ENCODE results near the gene ANTXR1. TPM values are rescaled to one million over a fixed set of nuclear protein-coding genes. Genes with fewer than 3 reads are reported as not detected.

The ANTXR1 gene
- total and polyA plus RNA-seq, 5 donors from 2014 or later = not detected

GRCh38 chr2:69204654-69205053 is 191.7 kb downstream of the ANTXR1 start:
- no peaks in the 10 kb centered on the region for H3K9me3 ChIP-seq (ENCODE audit: control insufficient read depth in 2 of 2, low read length in 2 of 2)
- H3K27me3 ChIP-seq (ENCODE audit: control insufficient read depth, insufficient read depth, low read length) = peaks cover 3% of the 10 kb centered on the region
- DNase-seq = no peak
- H3K4me1 ChIP-seq (ENCODE audit: control insufficient read depth, insufficient read depth, low read length, poor library complexity, severe bottlenecking) = no peaks in the 10 kb centered on the region
- H3K27me3 Mint-ChIP-seq = peaks cover 11% of the 10 kb centered on the region
- no peaks in the 10 kb centered on the region for H3K36me3 Mint-ChIP-seq
- H3K4me3 Mint-ChIP-seq = no peak overlapping the region
- peaks cover 0 to 3% (median 0%) of the 10 kb centered on the region in 7 donors for H3K9me3 Mint-ChIP-seq
- no peak for ATAC-seq (ENCODE audit: low read depth in 2 of 2)
- H3K27ac Mint-ChIP-seq = no peak overlapping the region
- H3K4me3 ChIP-seq (ENCODE audit: low read depth, low read length) = no peak overlapping the region
- H3K4me1 Mint-ChIP-seq = no peaks in the 10 kb centered on the region
- H3K36me3 ChIP-seq (ENCODE audit: control insufficient read depth, insufficient read depth, low read length) = no peaks in the 10 kb centered on the region
- H3K27ac ChIP-seq (ENCODE audit: insufficient read depth, low read length, poor library complexity, severe bottlenecking) = no peak overlapping the region

- ATAC-seq (ENCODE audit: low read depth in 2 of 2) = no peak
- no peak overlapping the region for H3K27ac Mint-ChIP-seq
These were observed 192.1 kb downstream of the ANTXR1 start for GRCh38 chr2:69205076-69205475.

GRCh38 chr2:69205491-69205890 is 192.5 kb downstream of the ANTXR1 start:
- Mint-ChIP-seq H3K9me3 (peaks cover 0 to 3% (median 0%) of the 10 kb centered on the region in 7 donors), H3K27me3 (peaks cover 11% of the 10 kb centered on the region), H3K36me3 (no peaks in the 10 kb centered on the region), H3K4me1 (no peaks in the 10 kb centered on the region), H3K4me3 (no peak overlapping the region), H3K27ac (no peak overlapping the region)
- Histone ChIP-seq H3K4me1 (ENCODE audit: control insufficient read depth, insufficient read depth, low read length, poor library complexity, severe bottlenecking) (no peaks in the 10 kb centered on the region), H3K4me3 (ENCODE audit: low read depth, low read length) (no peak overlapping the region), H3K36me3 (ENCODE audit: control insufficient read depth, insufficient read depth, low read length) (no peaks in the 10 kb centered on the region), H3K9me3 (ENCODE audit: control insufficient read depth in 2 of 2, low read length in 2 of 2) (no peaks in the 10 kb centered on the region), H3K27me3 (ENCODE audit: control insufficient read depth, insufficient read depth, low read length) (peaks cover 3% of the 10 kb centered on the region), H3K27ac (ENCODE audit: insufficient read depth, low read length, poor library complexity, severe bottlenecking) (no peak overlapping the region)
- DNase-seq = no peak
- no peak for ATAC-seq (ENCODE audit: low read depth in 2 of 2)

More at GRCh38 chr2:69205076-69205475, 192.1 kb downstream of the ANTXR1 start:
- Histone ChIP-seq H3K27ac (ENCODE audit: insufficient read depth, low read length, poor library complexity, severe bottlenecking) (no peak overlapping the region), H3K4me3 (ENCODE audit: low read depth, low read length) (no peak overlapping the region), H3K4me1 (ENCODE audit: control insufficient read depth, insufficient read depth, low read length, poor library complexity, severe bottlenecking) (no peaks in the 10 kb centered on the region), H3K9me3 (ENCODE audit: control insufficient read depth in 2 of 2, low read length in 2 of 2) (no peaks in the 10 kb centered on the region), H3K36me3 (ENCODE audit: control insufficient read depth, insufficient read depth, low read length) (no peaks in the 10 kb centered on the region), H3K27me3 (ENCODE audit: control insufficient read depth, insufficient read depth, low read length) (peaks cover 3% of the 10 kb centered on the region)
- DNase-seq = no peak
- H3K4me3 Mint-ChIP-seq = no peak overlapping the region
- peaks cover 11% of the 10 kb centered on the region for H3K27me3 Mint-ChIP-seq
- no peaks in the 10 kb centered on the region for H3K4me1 Mint-ChIP-seq
- H3K36me3 Mint-ChIP-seq = no peaks in the 10 kb centered on the region
- H3K9me3 Mint-ChIP-seq = peaks cover 0 to 3% (median 0%) of the 10 kb centered on the region in 7 donors

GRCh38 chr2:69208023-69208595 is 195.1 kb downstream of the ANTXR1 start:
- H3K27me3 ChIP-seq (ENCODE audit: control insufficient read depth, insufficient read depth, low read length) = peaks cover 5% of the 10 kb centered on the region
- H3K4me1 Mint-ChIP-seq = no peaks in the 10 kb centered on the region
- no peak for ATAC-seq (ENCODE audit: low read depth in 2 of 2)
- H3K4me1 ChIP-seq (ENCODE audit: control insufficient read depth, insufficient read depth, low read length, poor library complexity, severe bottlenecking) = no peaks in the 10 kb centered on the region
- no peaks in the 10 kb centered on the region for H3K36me3 Mint-ChIP-seq
- no peak overlapping the region for H3K27ac Mint-ChIP-seq
- H3K9me3 Mint-ChIP-seq = peaks cover 0 to 3% (median 0%) of the 10 kb centered on the region in 7 donors
- H3K4me3 Mint-ChIP-seq = no peak overlapping the region
- H3K27ac ChIP-seq (ENCODE audit: insufficient read depth, low read length, poor library complexity, severe bottlenecking) = no peak overlapping the region
- H3K27me3 Mint-ChIP-seq = peaks cover 11% of the 10 kb centered on the region
- H3K4me3 ChIP-seq (ENCODE audit: low read depth, low read length) = no peak overlapping the region
- DNase-seq = no peak
- no peaks in the 10 kb centered on the region for H3K9me3 ChIP-seq (ENCODE audit: control insufficient read depth in 2 of 2, low read length in 2 of 2)
- no peaks in the 10 kb centered on the region for H3K36me3 ChIP-seq (ENCODE audit: control insufficient read depth, insufficient read depth, low read length)

- Histone ChIP-seq H3K4me1 (ENCODE audit: control insufficient read depth, insufficient read depth, low read length, poor library complexity, severe bottlenecking) (no peaks in the 10 kb centered on the region), H3K27me3 (ENCODE audit: control insufficient read depth, insufficient read depth, low read length) (peaks cover 4% of the 10 kb centered on the region), H3K4me3 (ENCODE audit: low read depth, low read length) (no peak overlapping the region), H3K36me3 (ENCODE audit: control insufficient read depth, insufficient read depth, low read length) (no peaks in the 10 kb centered on the region), H3K9me3 (ENCODE audit: control insufficient read depth in 2 of 2, low read length in 2 of 2) (no peaks in the 10 kb centered on the region), H3K27ac (ENCODE audit: insufficient read depth, low read length, poor library complexity, severe bottlenecking) (no peak overlapping the region)
- peaks cover 0 to 3% (median 0%) of the 10 kb centered on the region in 7 donors for H3K9me3 Mint-ChIP-seq
- ATAC-seq (ENCODE audit: low read depth in 2 of 2) (no peak), DNase-seq (no peak)
- no peak overlapping the region for H3K4me3 Mint-ChIP-seq
- peaks cover 11% of the 10 kb centered on the region for H3K27me3 Mint-ChIP-seq
- no peak overlapping the region for H3K27ac Mint-ChIP-seq
- no peaks in the 10 kb centered on the region for H3K4me1 Mint-ChIP-seq
- no peaks in the 10 kb centered on the region for H3K36me3 Mint-ChIP-seq
These were observed 196.5 kb downstream of the ANTXR1 start for GRCh38 chr2:69209482-69209881.

GRCh38 chr2:69210385-69210784 is 197.4 kb downstream of the ANTXR1 start:
- H3K9me3 ChIP-seq (ENCODE audit: control insufficient read depth in 2 of 2, low read length in 2 of 2) = no peaks in the 10 kb centered on the region
- no peak for ATAC-seq (ENCODE audit: low read depth in 2 of 2)
- Mint-ChIP-seq H3K36me3 (no peaks in the 10 kb centered on the region), H3K27ac (no peak overlapping the region), H3K9me3 (peaks cover 0 to 3% (median 0%) of the 10 kb centered on the region in 7 donors), H3K27me3 (peaks cover 16% of the 10 kb centered on the region), H3K4me1 (no peaks in the 10 kb centered on the region), H3K4me3 (no peak overlapping the region)
- H3K4me1 ChIP-seq (ENCODE audit: control insufficient read depth, insufficient read depth, low read length, poor library complexity, severe bottlenecking) = no peaks in the 10 kb centered on the region
- no peak overlapping the region for H3K4me3 ChIP-seq (ENCODE audit: low read depth, low read length)
- H3K36me3 ChIP-seq (ENCODE audit: control insufficient read depth, insufficient read depth, low read length) = no peaks in the 10 kb centered on the region
- peaks cover 4% of the 10 kb centered on the region for H3K27me3 ChIP-seq (ENCODE audit: control insufficient read depth, insufficient read depth, low read length)
- H3K27ac ChIP-seq (ENCODE audit: insufficient read depth, low read length, poor library complexity, severe bottlenecking) = no peak overlapping the region
- no peak for DNase-seq

- H3K27ac Mint-ChIP-seq = no peak overlapping the region
- ATAC-seq (ENCODE audit: low read depth in 2 of 2) (no peak), DNase-seq (no peak)
- peaks cover 0 to 3% (median 0%) of the 10 kb centered on the region in 7 donors for H3K9me3 Mint-ChIP-seq
- H3K4me1 ChIP-seq (ENCODE audit: control insufficient read depth, insufficient read depth, low read length, poor library complexity, severe bottlenecking) = no peaks in the 10 kb centered on the region
- no peaks in the 10 kb centered on the region for H3K36me3 Mint-ChIP-seq
- no peaks in the 10 kb centered on the region for H3K4me1 Mint-ChIP-seq
- peaks cover 13% of the 10 kb centered on the region for H3K27me3 Mint-ChIP-seq
- peaks cover 4% of the 10 kb centered on the region for H3K27me3 ChIP-seq (ENCODE audit: control insufficient read depth, insufficient read depth, low read length)
- no peaks in the 10 kb centered on the region for H3K9me3 ChIP-seq (ENCODE audit: control insufficient read depth in 2 of 2, low read length in 2 of 2)
- no peak overlapping the region for H3K4me3 ChIP-seq (ENCODE audit: low read depth, low read length)
- H3K27ac ChIP-seq (ENCODE audit: insufficient read depth, low read length, poor library complexity, severe bottlenecking) = no peak overlapping the region
- no peak overlapping the region for H3K4me3 Mint-ChIP-seq
- H3K36me3 ChIP-seq (ENCODE audit: control insufficient read depth, insufficient read depth, low read length) = no peaks in the 10 kb centered on the region
These were observed 198.1 kb downstream of the ANTXR1 start for GRCh38 chr2:69211048-69211447.

- Histone ChIP-seq H3K4me1 (ENCODE audit: control insufficient read depth, insufficient read depth, low read length, poor library complexity, severe bottlenecking) (no peaks in the 10 kb centered on the region), H3K27ac (ENCODE audit: insufficient read depth, low read length, poor library complexity, severe bottlenecking) (no peak overlapping the region), H3K36me3 (ENCODE audit: control insufficient read depth, insufficient read depth, low read length) (no peaks in the 10 kb centered on the region), H3K27me3 (ENCODE audit: control insufficient read depth, insufficient read depth, low read length) (peaks cover 5% of the 10 kb centered on the region), H3K9me3 (ENCODE audit: control insufficient read depth in 2 of 2, low read length in 2 of 2) (no peaks in the 10 kb centered on the region), H3K4me3 (ENCODE audit: low read depth, low read length) (no peak overlapping the region)
- H3K9me3 Mint-ChIP-seq = peaks cover 0 to 3% (median 0%) of the 10 kb centered on the region in 7 donors
- no peak for DNase-seq
- no peak overlapping the region for H3K4me3 Mint-ChIP-seq
- H3K27me3 Mint-ChIP-seq = peaks cover 10% of the 10 kb centered on the region
- ATAC-seq (ENCODE audit: low read depth in 2 of 2) = no peak
- H3K36me3 Mint-ChIP-seq = no peaks in the 10 kb centered on the region
- H3K27ac Mint-ChIP-seq = no peak overlapping the region
- peaks cover 0 to under 1% (median 0%) of the 10 kb centered on the region in 4 donors for H3K4me1 Mint-ChIP-seq
These were observed 198.7 kb downstream of the ANTXR1 start for GRCh38 chr2:69211686-69212085.

All from CD4-positive, CD25-positive, alpha-beta regulatory T cell (primary cell).